Retinal pigment epithelial cell (primary cell): ENCODE results near the gene RELA.

ENCODE experiments used
- DNase-seq: peaks from one replicate; pipeline ENCODE4 v3.0.0-alpha.2; 2010; ENCODE audit warnings: low read depth
- H3K4me3 ChIP-seq: 2 replicates; pipeline ENCODE4 v1.5.1; 2011; ENCODE audit warnings: mild to moderate bottlenecking, low read length, control low read depth, moderate library complexity
- TF ChIP-seq, protein P1 (sequence below): conservative IDR thresholded peaks from 2 replicates; pipeline ENCODE4 v1.5.1; 2011; ENCODE audit warnings: low read depth, low read length, control low read depth, inconsistent platforms

Gene RELA

DNA sequence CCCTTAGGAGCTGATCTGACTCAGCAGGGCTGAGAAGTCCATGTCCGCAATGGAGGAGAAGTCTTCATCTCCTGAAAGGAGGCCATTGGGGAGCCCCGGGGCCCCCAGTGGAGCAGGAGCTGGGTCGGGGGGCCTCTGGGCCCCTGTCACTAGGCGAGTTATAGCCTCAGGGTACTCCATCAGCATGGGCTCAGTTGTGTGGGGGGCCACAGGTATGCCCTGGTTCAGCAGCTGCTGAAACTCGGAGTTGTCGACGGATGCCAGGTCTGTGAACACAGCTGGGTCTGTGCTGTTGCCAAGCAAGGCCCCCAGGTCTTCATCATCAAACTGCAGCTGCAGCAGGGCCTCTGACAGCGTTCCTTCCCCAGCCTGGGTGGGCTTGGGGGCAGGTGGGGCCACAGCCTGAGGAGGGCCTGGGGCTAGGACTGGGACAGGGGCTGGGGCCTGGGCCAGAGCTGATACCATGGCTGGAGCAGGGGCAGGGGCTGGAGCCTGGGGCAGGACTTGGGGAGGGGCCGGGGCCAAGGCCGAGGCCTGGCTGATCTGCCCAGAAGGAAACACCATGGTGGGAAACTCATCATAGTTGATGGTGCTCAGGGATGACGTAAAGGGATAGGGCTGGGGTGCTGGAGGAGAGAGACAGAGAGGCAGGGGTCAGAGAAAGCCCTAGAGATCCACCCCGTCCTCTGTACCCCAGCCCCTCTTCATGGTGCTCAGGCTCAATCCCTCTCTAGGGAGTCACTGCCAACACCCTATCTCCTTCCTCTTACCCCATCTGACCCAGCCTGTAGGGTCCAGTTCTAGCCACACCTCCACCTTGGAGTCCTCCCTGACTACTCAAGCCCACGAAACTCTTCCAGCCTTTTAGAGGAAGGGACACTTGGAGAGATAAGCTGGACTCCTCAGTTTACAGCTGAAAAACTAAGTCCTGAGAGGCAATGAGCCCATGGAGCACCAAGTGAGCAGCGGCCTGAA, 8.1 kb downstream of the RELA start:
- no peak for DNase-seq
- H3K4me3 ChIP-seq = no peak overlapping the region
- TF ChIP-seq, protein P1, sequence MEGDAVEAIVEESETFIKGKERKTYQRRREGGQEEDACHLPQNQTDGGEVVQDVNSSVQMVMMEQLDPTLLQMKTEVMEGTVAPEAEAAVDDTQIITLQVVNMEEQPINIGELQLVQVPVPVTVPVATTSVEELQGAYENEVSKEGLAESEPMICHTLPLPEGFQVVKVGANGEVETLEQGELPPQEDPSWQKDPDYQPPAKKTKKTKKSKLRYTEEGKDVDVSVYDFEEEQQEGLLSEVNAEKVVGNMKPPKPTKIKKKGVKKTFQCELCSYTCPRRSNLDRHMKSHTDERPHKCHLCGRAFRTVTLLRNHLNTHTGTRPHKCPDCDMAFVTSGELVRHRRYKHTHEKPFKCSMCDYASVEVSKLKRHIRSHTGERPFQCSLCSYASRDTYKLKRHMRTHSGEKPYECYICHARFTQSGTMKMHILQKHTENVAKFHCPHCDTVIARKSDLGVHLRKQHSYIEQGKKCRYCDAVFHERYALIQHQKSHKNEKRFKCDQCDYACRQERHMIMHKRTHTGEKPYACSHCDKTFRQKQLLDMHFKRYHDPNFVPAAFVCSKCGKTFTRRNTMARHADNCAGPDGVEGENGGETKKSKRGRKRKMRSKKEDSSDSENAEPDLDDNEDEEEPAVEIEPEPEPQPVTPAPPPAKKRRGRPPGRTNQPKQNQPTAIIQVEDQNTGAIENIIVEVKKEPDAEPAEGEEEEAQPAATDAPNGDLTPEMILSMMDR = no peak

DNA sequence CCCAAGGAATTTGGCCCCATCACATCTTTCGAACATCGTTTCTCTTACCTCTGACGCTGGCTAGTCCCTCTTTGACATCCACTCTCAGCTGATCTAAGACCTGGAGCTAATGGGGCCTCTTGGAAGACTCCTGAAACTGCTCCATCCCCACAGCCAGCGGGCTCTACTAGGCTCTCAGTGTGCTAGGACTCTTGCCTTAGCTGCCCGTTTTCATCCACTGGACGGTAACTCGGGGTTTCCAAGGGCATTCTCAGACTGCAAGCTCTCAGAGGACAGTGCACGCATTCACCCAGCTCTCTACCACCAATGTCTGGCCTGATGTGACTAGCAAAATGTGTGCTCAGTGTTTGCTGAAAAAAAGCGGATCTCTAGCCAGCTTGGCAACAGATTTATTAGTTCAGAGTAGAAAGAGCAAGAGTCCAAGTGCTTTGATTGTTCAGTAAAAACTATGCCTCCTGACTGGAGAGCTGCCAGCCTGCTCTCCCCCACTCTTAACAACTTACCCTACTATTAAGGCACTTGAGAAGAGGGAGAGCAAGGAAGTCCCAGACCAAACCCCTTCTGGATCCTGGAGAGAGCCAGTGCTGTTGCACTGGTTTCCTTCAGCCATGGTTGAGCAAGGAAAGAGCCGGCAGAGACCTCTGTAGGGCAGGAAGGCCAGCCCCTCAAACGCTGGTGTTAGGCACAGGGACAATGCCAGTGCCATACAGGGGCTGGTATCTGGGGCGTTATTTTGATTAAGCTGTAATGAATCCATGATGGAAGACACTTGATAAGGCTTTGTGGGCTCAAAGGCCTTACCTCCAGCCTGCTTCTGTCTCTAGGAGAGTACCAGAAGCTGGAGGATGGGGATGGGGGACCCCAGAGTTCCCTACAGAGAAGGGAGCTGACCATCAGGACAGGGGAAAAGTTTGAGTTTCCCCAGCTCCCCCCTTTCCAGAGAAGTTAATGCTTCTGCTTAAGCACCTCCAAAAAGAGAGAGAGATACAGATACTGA, 9.2 kb downstream of the RELA start:
- TF ChIP-seq, protein P1 = no peak
- peak overlapping the region; percentile 54 for H3K4me3 ChIP-seq
- DNase-seq = no peak

DNA sequence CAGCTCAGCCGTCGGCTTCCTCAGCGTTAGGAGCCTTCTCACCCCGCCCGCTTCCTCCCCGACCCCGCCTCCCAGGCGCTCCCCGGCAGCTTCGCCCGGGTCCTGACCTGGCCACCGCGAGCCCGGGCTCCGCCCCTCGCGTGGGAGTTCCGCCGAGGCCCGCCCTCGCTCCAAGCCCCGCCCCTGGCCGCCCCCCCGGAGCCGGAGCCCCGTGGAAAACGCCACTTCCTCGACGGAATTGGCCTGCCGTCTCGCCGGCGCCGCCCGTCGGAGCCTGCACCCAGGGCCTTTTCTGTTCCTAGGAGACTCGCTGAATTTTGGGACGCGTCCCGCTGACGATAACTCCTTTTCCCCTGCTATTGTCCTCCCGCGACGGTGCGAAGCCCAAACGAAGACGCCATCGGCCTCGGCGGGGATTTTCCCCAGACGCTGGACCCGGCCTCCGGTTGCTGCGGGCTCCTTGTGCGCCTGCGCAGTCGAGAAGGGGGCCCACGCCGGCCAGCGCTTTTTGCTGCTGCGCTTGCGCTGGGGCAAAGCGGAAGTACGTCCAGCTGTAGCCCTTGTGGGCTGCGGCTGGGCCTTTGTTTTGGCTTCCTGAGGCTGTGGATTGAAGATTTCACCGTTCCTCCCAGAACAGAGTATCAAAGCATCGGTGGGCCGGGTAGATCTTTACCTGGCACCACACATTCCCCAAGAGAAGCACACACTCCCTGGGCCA, 10.0 kb downstream of the RELA start:
- peak overlapping the region; percentile 54 for H3K4me3 ChIP-seq
- TF ChIP-seq, protein P1 = no peak
- no peak for DNase-seq

DNA sequence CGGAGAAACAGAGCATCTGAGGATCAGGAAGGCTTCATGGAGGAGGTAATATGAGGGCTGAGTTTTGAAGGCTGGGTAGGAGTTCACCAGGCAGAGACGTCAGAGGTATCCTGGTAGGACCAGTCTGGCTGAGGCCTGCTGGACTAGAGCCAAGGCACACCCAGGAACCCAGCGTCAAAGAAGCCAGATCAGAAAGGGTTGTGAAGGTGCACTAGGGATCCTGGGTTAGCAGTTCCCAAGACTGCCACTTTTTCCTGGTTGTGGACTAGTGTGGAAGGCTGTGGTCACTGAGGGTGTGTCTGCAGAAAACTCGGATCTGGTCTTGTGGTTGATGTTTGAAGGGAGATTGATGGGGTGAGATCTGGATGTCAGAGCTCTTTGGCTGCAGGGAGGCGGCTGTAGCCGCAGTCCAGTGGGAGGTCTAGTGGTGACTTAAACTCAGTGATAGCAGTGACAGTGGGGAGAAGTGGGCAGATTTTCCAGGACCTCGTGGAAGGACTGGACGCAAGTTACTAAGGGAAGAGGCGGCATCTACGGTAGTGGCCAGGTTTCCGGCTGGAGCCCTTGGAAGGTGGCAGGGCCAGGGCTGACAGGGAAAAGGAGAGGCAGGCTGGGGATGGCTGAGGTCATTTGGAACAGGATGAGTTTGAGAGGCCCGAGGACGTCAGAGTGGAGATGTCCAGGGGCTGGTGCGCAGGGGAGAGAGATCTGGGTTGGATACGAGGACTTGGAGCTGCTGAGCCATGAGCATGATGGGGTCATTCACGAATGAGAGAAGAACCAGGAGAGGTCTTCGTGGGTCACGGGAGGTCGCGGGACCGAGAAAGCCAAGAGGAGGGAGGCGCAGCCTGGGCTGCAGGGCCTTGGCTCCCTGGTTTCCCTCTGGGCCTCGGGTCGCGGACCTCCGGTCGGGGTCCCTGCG, 10.9 kb downstream of the RELA start:
- no peak for DNase-seq
- H3K4me3 ChIP-seq = peak overlapping the region; percentile 54
- TF ChIP-seq, protein P1 = no peak

DNA sequence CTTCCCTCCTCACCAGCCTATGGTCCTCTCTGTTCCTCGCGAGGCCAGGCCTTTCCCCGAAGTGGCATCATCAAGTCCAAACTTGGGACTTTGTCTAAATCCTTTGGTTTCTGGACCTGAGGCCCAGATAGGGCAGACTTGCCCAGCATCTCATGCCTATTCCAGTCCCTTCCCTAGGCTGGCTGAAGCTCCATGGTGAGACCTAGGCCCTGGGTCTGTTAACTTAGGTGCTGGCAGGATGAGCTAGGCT, 11.5 kb downstream of the RELA start:
- no peak overlapping the region for H3K4me3 ChIP-seq
- TF ChIP-seq, protein P1 = no peak

More for the DNA sequence above, 11.5 kb downstream of the RELA start:
- DNase-seq = no peak
